MM.1S (cell line): ENCODE measurements around the gene MPHOSPH9.

Experiments
- DNase-seq: peaks from one replicate; pipeline ENCODE4 v3.0.0-alpha.2; 2015
- H2AFZ ChIP-seq: fragments of 300-600 bp; sonication (generic); 2 replicates; pipeline ENCODE4 v1.6.0; 2016; ENCODE audit warnings: antibody characterized with exemption, low read length
- H3F3A ChIP-seq: fragments of 300-600 bp; sonication (generic); 2 replicates; pipeline ENCODE4 v1.6.1; 2016; ENCODE audit warnings: mild to moderate bottlenecking, antibody characterized with exemption, low read length, moderate library complexity, mixed read lengths; ENCODE audit not compliant: insufficient read depth
- H3K27ac ChIP-seq: fragments of 300-600 bp; sonication (generic); 2 replicates; pipeline ENCODE4 v1.5.1; 2016; ENCODE audit warnings: mild to moderate bottlenecking, low read length
- H3K27me3 ChIP-seq: fragments of 300-600 bp; sonication (generic); replicated peaks from 2 replicates; pipeline ENCODE4 v1.6.0; 2016; ENCODE audit warnings: low read length; ENCODE audit not compliant: insufficient read depth
- H3K36me3 ChIP-seq: fragments of 300-600 bp; sonication (generic); replicated peaks from 2 replicates; pipeline ENCODE4 v1.6.1; 2016; ENCODE audit warnings: mild to moderate bottlenecking, low read length, mixed read lengths; ENCODE audit not compliant: insufficient read depth
- H3K4me1 ChIP-seq: fragments of 300-600 bp; sonication (generic); 2 replicates; pipeline ENCODE4 v1.6.1; 2016; ENCODE audit warnings: low read length, mixed read lengths
- H3K4me2 ChIP-seq: fragments of 300-600 bp; sonication (generic); 2 replicates; pipeline ENCODE4 v1.6.0; 2016; ENCODE audit warnings: low read depth, low read length
- H3K4me3 ChIP-seq: fragments of 300-600 bp; sonication (generic); 2 replicates; pipeline ENCODE4 v1.5.1; 2016; ENCODE audit warnings: low read length, mixed read lengths
- H3K79me2 ChIP-seq: fragments of 300-600 bp; sonication (generic); 2 replicates; pipeline ENCODE4 v1.6.1; 2016; ENCODE audit warnings: mixed run types, low read length, mixed read lengths
- H3K9ac ChIP-seq: fragments of 300-600 bp; sonication (generic); 2 replicates; pipeline ENCODE4 v1.6.1; 2016; ENCODE audit warnings: low read length, mixed read lengths
- H3K9me2 ChIP-seq: fragments of 300-600 bp; sonication (generic); replicated peaks from 2 replicates; pipeline ENCODE4 v1.6.1; 2016; ENCODE audit warnings: mild to moderate bottlenecking, low read length, mixed read lengths; ENCODE audit not compliant: insufficient read depth
- H3K9me3 ChIP-seq: fragments of 300-600 bp; sonication (generic); replicated peaks from 2 replicates; pipeline ENCODE4 v1.6.1; 2016; ENCODE audit warnings: mild to moderate bottlenecking, low read length, mixed read lengths; ENCODE audit not compliant: insufficient read depth
- H4K20me1 ChIP-seq: fragments of 300-600 bp; sonication (generic); 2 replicates; pipeline ENCODE4 v1.6.1; 2016; ENCODE audit warnings: mild to moderate bottlenecking, low read length, moderate library complexity, mixed read lengths; ENCODE audit not compliant: insufficient read depth
- CTCF ChIP-seq: fragments of 300-600 bp; sonication (generic); IDR thresholded peaks from 2 replicates; pipeline ENCODE4 v1.5.1; 2016; ENCODE audit warnings: antibody characterized with exemption, low read length, mixed read lengths
- EZH2 ChIP-seq: fragments of 300-600 bp; sonication (generic); optimal IDR thresholded peaks from 2 replicates; pipeline ENCODE3; 2017; ENCODE audit warnings: low read depth, mild to moderate bottlenecking, antibody characterized with exemption, low read length, mixed read lengths
- EZH2phosphoT487 ChIP-seq: fragments of 300-600 bp; sonication (generic); IDR thresholded peaks from 2 replicates; pipeline ENCODE4 v1.6.1; 2018; ENCODE audit warnings: antibody characterized with exemption, low read length

Gene MPHOSPH9

GRCh38 chr12:123148655-123149054, 84.3 kb downstream of the MPHOSPH9 start:
- no peak overlapping the region for H2AFZ ChIP-seq

DNA sequence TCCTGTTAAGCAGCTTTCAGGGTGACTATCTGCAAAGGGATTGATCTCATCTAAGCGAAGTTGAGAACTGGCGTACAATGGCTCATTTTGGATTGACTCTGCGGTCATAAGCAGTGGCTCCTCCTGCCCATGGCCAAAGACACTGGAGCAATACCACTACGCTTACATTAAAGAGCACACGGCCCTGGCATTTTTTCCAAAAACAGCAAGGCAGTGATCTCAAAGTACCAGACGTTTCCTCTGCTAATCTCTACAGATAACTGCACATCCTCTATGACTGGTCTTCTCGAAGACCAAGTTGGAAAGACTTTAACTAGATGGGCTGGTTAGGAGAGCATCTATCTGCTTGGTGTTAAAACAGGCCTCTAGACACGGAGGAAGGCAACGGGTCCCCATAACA, 84.7 kb downstream of the MPHOSPH9 start:
- H3K79me2 ChIP-seq, result no peaks in the 10 kb centered on the region
- no peak overlapping the region for H3K4me2 ChIP-seq

More at GRCh38 chr12:123148655-123149054, 84.3 kb downstream of the MPHOSPH9 start:
- H4K20me1 ChIP-seq, result no peaks in the 10 kb centered on the region
- no peak overlapping the region for H3K4me2 ChIP-seq
- H3K36me3 ChIP-seq, result no peaks in the 10 kb centered on the region
- no peak overlapping the region for H3K27ac ChIP-seq
- H3K9me2 ChIP-seq, result no peaks in the 10 kb centered on the region
- H3K4me3 ChIP-seq, result no peak overlapping the region
- H3K27me3 ChIP-seq, result no peaks in the 10 kb centered on the region
- H3K9ac ChIP-seq, result no peak overlapping the region
- no peak for DNase-seq
- no peaks in the 10 kb centered on the region for H3K79me2 ChIP-seq
- H3K4me1 ChIP-seq, result no peaks in the 10 kb centered on the region
- no peaks in the 10 kb centered on the region for H3K9me3 ChIP-seq
- H3F3A ChIP-seq, result no peaks in the 10 kb centered on the region
- TF ChIP-seq CTCF, result no peak
- no peak for TF ChIP-seq EZH2phosphoT487
- TF ChIP-seq EZH2, result no peak

GRCh38 chr12:123145211-123145610, 87.7 kb downstream of the MPHOSPH9 start:
- no peak for DNase-seq
- no peaks in the 10 kb centered on the region for H3K36me3 ChIP-seq
- H3K4me1 ChIP-seq, result no peaks in the 10 kb centered on the region
- TF ChIP-seq EZH2phosphoT487, result no peak
- TF ChIP-seq CTCF, result no peak
- no peak for TF ChIP-seq EZH2
- no peak overlapping the region for H2AFZ ChIP-seq
- no peak overlapping the region for H3K4me2 ChIP-seq
- H3K27ac ChIP-seq, result no peak overlapping the region
- H3F3A ChIP-seq, result no peaks in the 10 kb centered on the region
- H4K20me1 ChIP-seq, result no peaks in the 10 kb centered on the region
- H3K9me3 ChIP-seq, result no peaks in the 10 kb centered on the region
- no peaks in the 10 kb centered on the region for H3K9me2 ChIP-seq
- no peak overlapping the region for H3K4me3 ChIP-seq
- H3K27me3 ChIP-seq, result no peaks in the 10 kb centered on the region
- no peaks in the 10 kb centered on the region for H3K79me2 ChIP-seq
- H3K9ac ChIP-seq, result no peak overlapping the region

More for the DNA sequence above, 84.7 kb downstream of the MPHOSPH9 start:
- Histone ChIP-seq H4K20me1 (no peaks in the 10 kb centered on the region), H3K4me1 (no peaks in the 10 kb centered on the region), H3K9me3 (no peaks in the 10 kb centered on the region), H3K4me3 (no peak overlapping the region), H3K27me3 (no peaks in the 10 kb centered on the region), H3K27ac (no peak overlapping the region), H3K36me3 (no peaks in the 10 kb centered on the region), H2AFZ (no peak overlapping the region), H3F3A (no peaks in the 10 kb centered on the region), H3K9ac (no peak overlapping the region), H3K9me2 (no peaks in the 10 kb centered on the region)
- no peak for DNase-seq
- TF ChIP-seq CTCF, result no peak
